Activated naive CD8-positive, alpha-beta T cell treated with anti-CD3 and anti-CD28 coated beads, Interleukin-2, amount 10 ng/mL, durations not matched to agents 7 days and 5 days (primary cell): ENCODE data around the gene DDX20. TPM values are rescaled to one million over a fixed set of nuclear protein-coding genes. Genes with fewer than 3 reads are reported as not detected.
A peak's percentile ranks its signal among the peaks of the same experiment; 100 is the strongest.

Experiments used
- ATAC-seq: fragments of 150-1000 bp; cut with Tn5 transposase; one replicate; pipeline ENCODE4 v1.10.0; 2021; ENCODE audit warnings: low read depth, moderate library complexity
- POLR2A ChIA-PET: fragments of 350-600 bp; sonication (Branson Sonifier 250); formaldehyde crosslinking; loops from one replicate; lab custom pipeline; 2021; ENCODE audit warnings: antibody characterized with exemption; lab: Charles Lee
- DNase-seq: peaks from one replicate; pipeline ENCODE4 v3.0.0; 2021
- H3K27ac Mint-ChIP-seq: one replicate; pipeline ENCODE4 v1.8.0; 2022; ENCODE audit warnings: mild to moderate bottlenecking, mixed read lengths
- H3K27me3 Mint-ChIP-seq: one replicate; pipeline ENCODE4 v1.8.0; 2022; ENCODE audit warnings: mild to moderate bottlenecking, moderate library complexity, mixed read lengths
- H3K36me3 Mint-ChIP-seq: one replicate; pipeline ENCODE4 v1.8.0; 2021; ENCODE audit warnings: mild to moderate bottlenecking, mixed read lengths
- H3K4me1 Mint-ChIP-seq: one replicate; pipeline ENCODE4 v1.8.0; 2021; ENCODE audit warnings: mixed read lengths
- H3K4me3 Mint-ChIP-seq: one replicate; pipeline ENCODE4 v1.8.0; 2022; ENCODE audit warnings: mild to moderate bottlenecking, moderate library complexity, mixed read lengths
- H3K9me3 Mint-ChIP-seq: one replicate; pipeline ENCODE4 v1.8.0; 2021; ENCODE audit warnings: mixed read lengths
- total RNA-seq, 2 experiments: library from RNA; stranded (reverse); gene quantifications; one replicate each; pipeline ENCODE4 v1.2.3, GENCODE V29; 2021

Gene DDX20, protein sequence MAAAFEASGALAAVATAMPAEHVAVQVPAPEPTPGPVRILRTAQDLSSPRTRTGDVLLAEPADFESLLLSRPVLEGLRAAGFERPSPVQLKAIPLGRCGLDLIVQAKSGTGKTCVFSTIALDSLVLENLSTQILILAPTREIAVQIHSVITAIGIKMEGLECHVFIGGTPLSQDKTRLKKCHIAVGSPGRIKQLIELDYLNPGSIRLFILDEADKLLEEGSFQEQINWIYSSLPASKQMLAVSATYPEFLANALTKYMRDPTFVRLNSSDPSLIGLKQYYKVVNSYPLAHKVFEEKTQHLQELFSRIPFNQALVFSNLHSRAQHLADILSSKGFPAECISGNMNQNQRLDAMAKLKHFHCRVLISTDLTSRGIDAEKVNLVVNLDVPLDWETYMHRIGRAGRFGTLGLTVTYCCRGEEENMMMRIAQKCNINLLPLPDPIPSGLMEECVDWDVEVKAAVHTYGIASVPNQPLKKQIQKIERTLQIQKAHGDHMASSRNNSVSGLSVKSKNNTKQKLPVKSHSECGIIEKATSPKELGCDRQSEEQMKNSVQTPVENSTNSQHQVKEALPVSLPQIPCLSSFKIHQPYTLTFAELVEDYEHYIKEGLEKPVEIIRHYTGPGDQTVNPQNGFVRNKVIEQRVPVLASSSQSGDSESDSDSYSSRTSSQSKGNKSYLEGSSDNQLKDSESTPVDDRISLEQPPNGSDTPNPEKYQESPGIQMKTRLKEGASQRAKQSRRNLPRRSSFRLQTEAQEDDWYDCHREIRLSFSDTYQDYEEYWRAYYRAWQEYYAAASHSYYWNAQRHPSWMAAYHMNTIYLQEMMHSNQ
- total RNA-seq = 10 to 100 TPM; 15.0 to 16.5 TPM

DNA sequence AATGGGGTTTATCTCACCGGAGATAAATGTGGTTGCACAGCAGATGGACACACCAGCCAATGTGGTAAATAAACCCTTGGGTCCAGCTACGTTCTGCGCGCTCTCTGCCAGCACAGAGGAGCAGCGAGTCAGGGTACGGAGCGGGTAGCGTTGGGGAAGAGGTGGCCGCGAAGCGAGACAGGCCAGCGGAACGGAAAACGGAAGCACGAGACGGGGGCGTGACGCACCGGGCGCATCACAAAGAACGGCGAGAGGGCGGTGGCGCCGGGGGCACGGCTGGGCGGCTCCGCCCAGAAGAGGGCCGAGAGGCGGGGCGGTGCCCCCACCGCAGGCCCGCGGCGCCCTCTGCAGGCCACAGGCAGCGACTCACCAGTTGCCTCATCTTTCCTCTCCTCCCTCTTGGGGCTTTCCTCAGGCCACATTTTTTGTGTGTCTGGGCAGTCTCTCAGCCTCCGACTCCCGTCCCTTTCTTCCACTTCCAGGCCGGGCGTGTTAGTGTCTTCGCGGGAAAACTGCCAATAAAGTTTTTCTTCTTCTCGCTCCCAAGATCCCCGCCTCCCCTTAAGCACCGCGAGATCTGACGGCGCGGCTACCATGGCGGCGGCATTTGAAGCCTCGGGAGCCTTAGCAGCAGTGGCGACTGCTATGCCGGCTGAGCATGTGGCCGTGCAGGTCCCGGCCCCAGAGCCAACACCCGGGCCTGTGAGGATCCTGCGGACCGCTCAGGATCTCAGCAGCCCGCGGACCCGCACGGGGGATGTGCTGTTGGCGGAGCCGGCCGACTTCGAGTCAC is at the start of gene DDX20:
DDX20 (plus strand) TSS at position 571 of the 793 bp plus-strand sequence; CDS start at position 595, 24 bp downstream.
- peak within 1 kb of the TSS; percentile 98 for H3K4me3 Mint-ChIP-seq
- H3K27me3 Mint-ChIP-seq = no peaks in the 10 kb centered on the region
- peak within 1 kb of the TSS; percentile 99 for H3K27ac Mint-ChIP-seq
- peaks cover 35% of the 10 kb centered on the region for H3K4me1 Mint-ChIP-seq
- H3K36me3 Mint-ChIP-seq = peaks cover 9% of the 10 kb centered on the region
- DNase-seq = peak; percentile 96
- H3K9me3 Mint-ChIP-seq = no peaks in the 10 kb centered on the region
- peak; percentile 85 for ATAC-seq
- POLR2A ChIA-PET = interaction anchor here (0.6 to 2.8 kb wide), 9 partner anchors 8 to 539 kb away, joined by 3 to 25 read pairs (median 5); partner anchors contain the start of genes ATP5PB, INKA2 and WDR77

DNA sequence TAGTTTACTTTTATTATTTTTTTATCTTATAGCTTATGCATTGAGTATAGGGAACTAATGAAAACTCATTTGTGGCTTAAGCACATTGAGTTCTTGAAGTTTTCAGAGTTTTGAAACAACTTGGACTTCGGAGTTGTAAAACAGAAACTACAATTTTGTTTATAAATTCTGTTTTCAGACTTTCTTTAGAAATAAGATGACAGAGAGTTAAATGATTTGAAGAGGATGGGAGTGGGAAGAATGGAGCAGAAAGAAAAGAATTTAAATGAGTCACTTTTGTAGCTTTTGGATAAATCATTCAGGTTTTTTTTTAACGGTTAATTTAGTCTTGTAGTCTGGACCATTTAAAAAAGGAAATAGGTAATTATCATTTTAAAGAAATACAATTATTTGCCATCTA is 48.8 kb upstream of the DDX20 start:
- POLR2A ChIA-PET = no interaction called here
- H3K9me3 Mint-ChIP-seq = no peaks in the 10 kb centered on the region
- peak overlapping the region; percentile 34 for H3K27ac Mint-ChIP-seq
- no peaks in the 10 kb centered on the region for H3K27me3 Mint-ChIP-seq
- no peak overlapping the region for H3K4me3 Mint-ChIP-seq
- peaks cover 7% of the 10 kb centered on the region for H3K4me1 Mint-ChIP-seq
- peaks cover 21% of the 10 kb centered on the region for H3K36me3 Mint-ChIP-seq
- ATAC-seq (no peak), DNase-seq (no peak)

DNA sequence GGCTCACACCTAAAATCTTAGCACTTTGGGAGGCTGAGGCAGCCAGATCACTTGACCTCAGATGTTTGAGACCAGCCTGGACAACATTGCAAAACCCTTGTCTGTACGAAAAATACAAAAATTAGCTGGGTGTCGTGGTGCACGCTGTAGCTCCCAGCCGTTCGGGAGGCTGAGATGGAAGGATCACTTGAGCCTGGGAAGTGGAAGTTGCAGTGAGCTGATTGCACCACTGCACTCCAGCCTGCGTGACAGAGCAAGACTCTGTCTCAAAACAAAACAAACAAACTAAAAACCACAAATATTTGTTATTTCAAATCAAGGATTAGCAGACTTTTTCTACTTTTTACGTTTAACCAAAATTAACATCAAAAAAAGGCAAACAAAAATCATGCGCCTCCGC is 47.8 kb upstream of the DDX20 start:
- DNase-seq (no peak), ATAC-seq (no peak)
- POLR2A ChIA-PET = no interaction called here
- H3K4me1 Mint-ChIP-seq = peaks cover 5% of the 10 kb centered on the region
- peaks cover 16% of the 10 kb centered on the region for H3K36me3 Mint-ChIP-seq
- no peak overlapping the region for H3K4me3 Mint-ChIP-seq
- no peaks in the 10 kb centered on the region for H3K27me3 Mint-ChIP-seq
- H3K9me3 Mint-ChIP-seq = no peaks in the 10 kb centered on the region
- H3K27ac Mint-ChIP-seq = peak overlapping the region; percentile 68

DNA sequence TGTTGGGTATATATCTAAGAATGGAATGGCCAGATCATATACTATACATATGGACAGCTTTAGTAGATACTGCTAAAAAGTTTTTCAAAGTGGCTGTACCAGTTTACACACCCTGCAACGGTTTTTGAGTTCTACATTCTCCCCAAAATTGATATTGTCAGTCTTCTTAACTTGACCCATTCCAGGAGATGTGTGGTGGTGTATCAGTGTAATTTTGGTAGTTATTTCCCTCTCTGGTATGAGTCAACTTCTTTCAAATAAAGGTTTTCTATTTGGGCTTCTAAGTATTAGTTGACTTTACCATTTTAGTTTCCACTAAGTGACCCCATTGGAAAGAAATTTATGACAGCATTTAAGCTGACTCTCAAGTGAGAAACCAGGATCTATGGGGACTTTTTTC is 45.7 kb upstream of the DDX20 start:
- peaks cover 8% of the 10 kb centered on the region for H3K36me3 Mint-ChIP-seq
- ATAC-seq (no peak), DNase-seq (no peak)
- H3K27me3 Mint-ChIP-seq = no peaks in the 10 kb centered on the region
- POLR2A ChIA-PET = no interaction called here
- peaks cover 2% of the 10 kb centered on the region for H3K4me1 Mint-ChIP-seq
- H3K4me3 Mint-ChIP-seq = no peak overlapping the region
- H3K9me3 Mint-ChIP-seq = no peaks in the 10 kb centered on the region
- no peak overlapping the region for H3K27ac Mint-ChIP-seq

DNA sequence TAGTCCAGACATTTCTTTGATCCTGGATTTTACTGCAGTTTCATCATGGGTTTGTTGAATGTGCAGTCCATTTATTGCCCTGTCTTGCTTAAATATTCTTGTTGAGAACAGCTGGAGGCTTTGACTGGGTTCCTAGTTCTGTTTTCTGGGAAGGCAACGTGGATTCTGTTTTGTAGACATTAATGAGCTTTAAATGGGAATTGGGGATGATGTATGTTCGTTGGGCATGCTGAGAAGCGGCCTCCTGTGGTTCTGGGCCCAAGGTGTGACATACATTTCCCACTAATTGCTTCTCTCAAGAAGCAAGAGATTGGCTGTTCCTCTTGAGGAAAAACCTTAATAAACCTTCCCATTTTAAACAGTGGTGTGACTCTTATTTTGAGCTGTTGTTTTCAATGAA is 39.4 kb upstream of the DDX20 start:
- Mint-ChIP-seq H3K27me3 (no peaks in the 10 kb centered on the region), H3K4me3 (no peak overlapping the region), H3K36me3 (peaks cover 13% of the 10 kb centered on the region), H3K27ac (no peak overlapping the region), H3K4me1 (peaks cover 4% of the 10 kb centered on the region), H3K9me3 (no peaks in the 10 kb centered on the region)
- DNase-seq (no peak), ATAC-seq (no peak)
- POLR2A ChIA-PET = no interaction called here

DNA sequence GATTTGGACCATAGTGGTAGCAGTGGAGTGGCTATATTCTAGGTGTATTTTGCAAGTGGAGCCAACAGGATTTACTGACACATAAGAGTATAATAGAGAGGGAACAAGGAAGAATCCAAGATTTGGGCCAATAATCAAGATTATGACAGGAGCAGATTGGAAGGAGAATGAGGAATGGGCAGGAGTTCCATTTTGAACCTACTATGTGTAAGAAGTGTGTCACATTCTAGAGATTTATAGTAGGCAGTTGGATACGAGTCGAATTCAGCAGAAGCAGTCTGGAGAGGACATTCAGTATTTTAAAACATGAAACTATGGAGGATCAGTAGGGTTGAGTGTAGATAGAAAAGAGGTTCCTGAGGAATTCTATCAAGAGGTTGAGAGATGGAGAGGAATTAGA is 38.3 kb upstream of the DDX20 start:
- H3K9me3 Mint-ChIP-seq = no peaks in the 10 kb centered on the region
- no peak overlapping the region for H3K27ac Mint-ChIP-seq
- H3K4me3 Mint-ChIP-seq = no peak overlapping the region
- ATAC-seq (no peak), DNase-seq (no peak)
- H3K4me1 Mint-ChIP-seq = peaks cover 4% of the 10 kb centered on the region
- POLR2A ChIA-PET = no interaction called here
- peaks cover 13% of the 10 kb centered on the region for H3K36me3 Mint-ChIP-seq
- no peaks in the 10 kb centered on the region for H3K27me3 Mint-ChIP-seq

DNA sequence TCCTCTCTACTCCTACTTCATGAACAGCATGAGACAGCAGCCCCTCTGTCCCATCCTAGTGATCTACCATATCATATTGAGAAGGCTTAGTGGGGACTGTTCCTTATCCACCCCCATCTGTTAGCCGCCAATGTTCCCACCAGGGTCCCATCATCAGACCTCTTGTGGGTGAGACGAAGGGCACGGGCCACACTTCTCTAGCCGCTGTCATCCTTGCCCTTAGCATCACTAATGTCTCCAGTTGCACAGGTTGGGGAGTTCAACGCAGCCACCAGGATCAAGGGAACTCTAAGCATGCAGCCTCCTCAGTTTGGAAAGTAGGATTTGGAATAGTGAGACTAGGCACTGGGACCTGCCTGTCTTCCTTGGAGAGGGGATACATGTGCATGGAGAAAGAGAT is 36.6 kb upstream of the DDX20 start:
- no peak for ATAC-seq
- Mint-ChIP-seq H3K4me3 (no peak overlapping the region), H3K27ac (no peak overlapping the region), H3K9me3 (no peaks in the 10 kb centered on the region), H3K4me1 (peaks cover 5% of the 10 kb centered on the region), H3K27me3 (no peaks in the 10 kb centered on the region), H3K36me3 (peaks cover 13% of the 10 kb centered on the region)
- DNase-seq = no peak
- POLR2A ChIA-PET = no interaction called here

DNA sequence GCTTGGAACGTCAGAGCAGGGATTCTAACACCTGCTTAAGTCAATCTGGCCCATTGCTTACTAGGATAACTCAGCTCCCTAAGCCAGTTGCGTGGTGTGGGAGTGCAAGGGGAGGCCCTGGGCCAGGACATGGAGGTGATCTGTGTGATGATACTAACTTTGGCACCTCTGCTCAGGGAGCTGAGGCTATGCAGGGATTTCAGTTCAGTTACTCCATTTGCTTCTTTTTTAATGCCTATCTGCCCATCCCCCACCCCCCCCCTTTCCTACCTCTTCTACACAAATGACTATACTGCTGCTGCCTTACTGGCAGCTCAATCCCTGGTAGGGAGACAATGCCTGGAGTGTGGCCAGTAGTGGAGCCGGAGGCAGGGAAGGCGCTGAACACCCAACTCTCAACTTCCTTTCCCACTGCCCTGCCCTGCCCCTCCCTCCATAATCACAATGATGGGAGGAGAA is 36.0 kb upstream of the DDX20 start:
- Mint-ChIP-seq H3K27me3 (no peaks in the 10 kb centered on the region), H3K4me3 (no peak overlapping the region), H3K4me1 (peaks cover 5% of the 10 kb centered on the region), H3K36me3 (peaks cover 13% of the 10 kb centered on the region), H3K9me3 (no peaks in the 10 kb centered on the region), H3K27ac (no peak overlapping the region)
- POLR2A ChIA-PET = no interaction called here
- no peak for DNase-seq
- ATAC-seq = no peak

DNA sequence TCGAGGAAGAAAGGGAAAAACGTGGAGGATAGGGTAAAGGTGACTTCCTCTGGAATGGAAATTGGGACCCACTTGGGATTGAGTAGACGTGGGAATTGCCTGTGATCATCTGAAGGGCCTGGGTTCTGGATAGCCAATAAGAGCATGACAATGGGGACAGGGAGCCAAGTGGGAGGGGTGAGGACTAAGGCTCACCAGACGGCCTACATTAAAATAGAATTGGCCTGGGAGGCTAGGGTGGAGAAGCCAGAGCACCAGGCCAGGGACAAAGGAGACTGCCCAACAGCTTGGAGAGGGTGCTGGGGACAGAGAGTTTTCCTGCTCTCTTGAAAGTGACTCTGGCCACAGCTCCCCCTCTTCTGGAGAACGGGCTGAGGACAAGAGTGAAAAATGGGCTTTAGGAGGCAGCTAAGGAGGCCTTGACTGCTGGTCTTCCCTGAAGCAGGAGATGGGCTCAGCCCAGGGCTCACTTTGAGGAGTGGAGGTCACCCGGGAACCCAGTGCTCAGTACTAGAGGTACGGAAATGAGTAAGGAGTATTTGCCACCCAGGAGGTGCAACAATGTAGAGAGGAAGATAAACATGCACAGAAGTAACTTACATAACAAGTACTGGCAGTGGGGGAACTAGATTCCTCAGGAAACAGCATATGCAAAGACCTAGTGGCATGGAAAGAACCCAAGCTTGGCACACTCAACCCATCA is 35.3 kb upstream of the DDX20 start:
- H3K27ac Mint-ChIP-seq = no peak overlapping the region
- H3K36me3 Mint-ChIP-seq = peaks cover 12% of the 10 kb centered on the region
- peaks cover 5% of the 10 kb centered on the region for H3K4me1 Mint-ChIP-seq
- POLR2A ChIA-PET = no interaction called here
- DNase-seq (no peak), ATAC-seq (no peak)
- H3K27me3 Mint-ChIP-seq = no peaks in the 10 kb centered on the region
- H3K9me3 Mint-ChIP-seq = no peaks in the 10 kb centered on the region
- H3K4me3 Mint-ChIP-seq = no peak overlapping the region

DNA sequence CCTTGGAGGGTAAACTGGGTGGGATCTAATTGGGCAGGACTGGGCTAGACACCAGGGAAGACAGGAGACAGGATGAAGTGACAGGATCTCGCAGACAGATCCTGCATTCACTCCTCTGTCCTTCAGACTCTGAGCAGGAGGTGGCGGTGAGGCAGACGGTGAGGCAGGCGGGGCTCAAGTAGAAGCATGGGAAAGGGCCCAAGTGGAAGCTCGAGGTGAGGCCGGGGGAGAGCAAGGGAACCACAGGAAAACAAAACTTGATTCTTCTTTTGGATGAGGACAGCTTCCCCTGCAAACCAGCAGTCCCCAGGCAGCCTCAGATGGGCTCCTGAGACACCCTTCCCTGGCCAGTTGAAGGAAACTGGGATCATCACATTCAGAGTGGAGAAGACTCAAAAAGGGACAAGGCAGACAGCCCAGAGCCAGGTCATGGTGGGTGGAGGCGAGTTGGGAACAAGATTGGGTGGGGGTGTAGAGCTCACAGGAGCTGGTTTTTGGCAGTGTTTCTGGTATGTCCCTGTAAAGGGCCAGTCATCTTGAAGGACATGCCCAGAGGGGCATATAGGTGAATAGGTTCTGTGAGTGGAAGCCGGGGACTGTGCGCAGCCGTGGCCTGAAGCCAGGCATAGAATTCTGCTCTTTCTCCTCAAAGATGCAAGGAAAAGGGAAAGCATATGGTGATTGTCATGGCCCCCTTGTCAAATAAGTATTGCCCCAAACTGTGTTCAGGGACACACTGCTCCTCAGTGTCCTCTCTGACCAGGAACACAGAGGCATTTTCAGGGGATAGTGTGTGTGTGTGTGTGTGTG is 34.5 kb upstream of the DDX20 start:
- Mint-ChIP-seq H3K27me3 (no peaks in the 10 kb centered on the region), H3K4me3 (no peak overlapping the region), H3K36me3 (peaks cover 12% of the 10 kb centered on the region), H3K9me3 (no peaks in the 10 kb centered on the region), H3K4me1 (peaks cover 5% of the 10 kb centered on the region), H3K27ac (no peak overlapping the region)
- no peak for DNase-seq
- POLR2A ChIA-PET = no interaction called here
- ATAC-seq = no peak

DNA sequence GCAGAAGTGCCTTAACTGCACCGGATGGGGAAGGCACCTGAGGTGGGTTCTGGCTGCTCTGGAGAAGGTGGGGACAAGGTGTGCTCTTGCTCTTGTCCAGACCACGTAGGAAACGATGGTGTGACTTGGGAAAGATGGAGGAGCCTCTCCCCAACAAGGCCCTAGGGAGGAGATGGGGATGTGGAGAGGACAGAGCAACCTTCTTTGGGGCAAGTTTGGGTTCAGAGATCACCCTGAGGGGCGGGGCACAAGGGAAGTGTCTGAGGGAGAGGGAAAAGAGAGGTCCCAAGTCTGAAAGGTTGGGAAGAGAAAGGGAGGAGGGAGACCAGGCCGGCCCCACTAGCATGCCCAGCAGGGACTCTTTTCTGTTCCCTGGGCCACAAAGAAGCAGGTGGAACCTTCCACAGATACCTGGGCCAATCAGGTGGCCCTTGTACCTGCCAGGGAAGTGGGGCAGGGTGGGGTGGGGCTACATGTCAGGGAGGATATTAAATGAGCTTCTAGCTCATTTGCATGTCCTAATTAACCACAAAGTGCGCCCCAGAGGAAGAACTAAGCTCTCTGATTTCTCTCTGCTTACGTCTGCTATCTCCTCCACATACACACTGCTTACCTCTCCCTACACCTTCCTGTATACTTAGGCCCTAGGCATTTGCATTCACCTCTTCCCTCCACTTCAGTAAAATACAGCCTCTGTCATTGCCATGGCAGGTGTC is 32.5 kb upstream of the DDX20 start:
- H3K27me3 Mint-ChIP-seq = no peaks in the 10 kb centered on the region
- no peak for DNase-seq
- POLR2A ChIA-PET = no interaction called here

DNA sequence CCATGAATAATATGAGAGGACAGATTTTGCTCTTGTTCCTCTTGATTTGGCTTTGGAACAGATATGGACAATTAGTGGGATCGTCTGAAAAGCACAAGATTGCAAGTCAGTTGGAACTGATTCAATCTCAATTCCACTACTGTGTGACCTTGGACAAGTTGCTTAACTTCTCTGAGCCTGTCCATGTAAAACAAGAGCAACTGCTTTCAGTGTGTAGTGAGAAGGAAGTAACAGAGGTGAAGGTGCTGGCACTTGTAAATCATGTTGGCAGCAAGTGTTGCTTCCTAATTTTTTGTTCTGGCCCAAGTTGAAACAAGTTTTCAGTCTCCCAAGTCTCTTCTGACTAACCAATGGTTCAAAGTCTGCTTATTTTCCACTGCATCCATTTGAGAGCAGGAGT is 31.8 kb upstream of the DDX20 start:
- H3K9me3 Mint-ChIP-seq = no peaks in the 10 kb centered on the region
- no peak overlapping the region for H3K27ac Mint-ChIP-seq
- H3K36me3 Mint-ChIP-seq = no peaks in the 10 kb centered on the region
- peaks cover 5% of the 10 kb centered on the region for H3K4me1 Mint-ChIP-seq
- ATAC-seq (no peak), DNase-seq (no peak)
- POLR2A ChIA-PET = no interaction called here
- H3K4me3 Mint-ChIP-seq = no peak overlapping the region
- no peaks in the 10 kb centered on the region for H3K27me3 Mint-ChIP-seq

More for the DNA sequence above, 32.5 kb upstream of the DDX20 start:
- peaks cover 5% of the 10 kb centered on the region for H3K4me1 Mint-ChIP-seq
- ATAC-seq = no peak
- no peak overlapping the region for H3K4me3 Mint-ChIP-seq
- no peaks in the 10 kb centered on the region for H3K36me3 Mint-ChIP-seq
- no peak overlapping the region for H3K27ac Mint-ChIP-seq
- no peaks in the 10 kb centered on the region for H3K9me3 Mint-ChIP-seq
